Measurements from ENCODE around the gene TFAP2E. TPM values are rescaled to one million over a fixed set of nuclear protein-coding genes. Genes with fewer than 3 reads are reported as not detected.

Gene TFAP2E
- total RNA-seq, 1 experiment from 2014 or later: 3.2 TPM

DNA sequence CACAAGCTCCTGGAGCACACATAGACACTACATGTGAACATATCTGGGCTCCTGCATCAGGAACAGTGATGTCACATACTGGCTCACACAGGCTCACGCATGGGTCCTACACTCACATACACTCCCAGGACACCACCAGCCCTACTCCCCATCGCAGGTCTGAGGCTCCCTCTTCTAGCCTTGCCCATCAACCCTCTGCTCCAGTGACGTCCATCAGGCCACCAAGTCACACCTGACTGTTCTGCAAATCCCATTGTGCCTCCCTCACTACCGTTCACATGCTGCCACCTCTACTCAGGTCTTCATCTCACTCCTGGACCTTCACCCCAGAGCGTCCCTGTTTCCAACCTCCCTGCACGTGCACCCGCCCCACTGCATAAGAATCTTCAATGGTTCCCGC, 18.1 kb downstream of the TFAP2E start:
- CTCF ChIA-PET: no interaction called here
- no peak for DNase-seq (ENCODE audit: low read depth, low spot score)
- BruUV-seq (replicated peaks): no TSS peak

GRCh38 chr1:35592991-35593769, 20.1 kb downstream of the TFAP2E start:
- H3K36me3 ChIP-seq (ENCODE audit: control insufficient read depth, insufficient read depth, low read length): no peaks in the 10 kb centered on the region; the same call in 1 of the 2 replicates
- ChIA-PET CTCF (interaction anchor here (1.6 kb wide), 1 partner anchor 134 kb away, joined by 3 read pairs; no protein-coding TSS in a partner anchor), POLR2A (no interaction called here)
- in situ Hi-C loops (cut with HindIII; ENCODE audit: low pct_unique_long_range_greater_than_20kb, low sequenced_read_pairs) (no loop called here), intact Hi-C loops (cut with micrococcal nuclease; ENCODE audit: unreplicated experiment) (no loop called here)
- H3K4me1 ChIP-seq (ENCODE audit: control insufficient read depth, insufficient read depth, low read length): no peaks in the 10 kb centered on the region
- H3K27ac ChIP-seq (ENCODE audit: low read length): no peak overlapping the region
- BruUV-seq (replicated peaks): no TSS peak
- no peaks in the 10 kb centered on the region for H3K27me3 ChIP-seq (ENCODE audit: control insufficient read depth, insufficient read depth, low read length)
- ATAC-seq (no peak), DNase-seq (ENCODE audit: low read depth, low spot score) (no peak)
- H3K4me3 ChIP-seq (ENCODE audit: low read depth in 2 of 2, low read length in 2 of 2): no peak overlapping the region
- TF ChIP-seq POLR2AphosphoS5 (IDR thresholded peaks at IDR 0.05; ENCODE audit: low read depth, low read length): no peak
- TF ChIP-seq CTCF (IDR thresholded peaks at IDR 0.05): no peak
- TF ChIP-seq SIN3A (IDR thresholded peaks at IDR 0.05; ENCODE audit: borderline replicate concordance, insufficient read depth, low read depth, low read length): no peak
- no peak for TF ChIP-seq TCF7L2 (IDR thresholded peaks at IDR 0.05; ENCODE audit: low read depth, low read length)
- no peak for TF ChIP-seq REST (IDR thresholded peaks at IDR 0.05; ENCODE audit: insufficient read depth in 1 of 2, low read depth in 2 of 2, low read length in 1 of 2)
- H3K9me3 ChIP-seq (ENCODE audit: control insufficient read depth, insufficient read depth, low read depth, low read length): no peaks in the 10 kb centered on the region

More for the DNA sequence above, 18.1 kb downstream of the TFAP2E start:
- Histone ChIP-seq H3K36me3 (ENCODE audit: control insufficient read depth, insufficient read depth, low read length) (no peaks in the 10 kb centered on the region; the same call in 1 of the 2 replicates), H3K27me3 (ENCODE audit: control insufficient read depth, insufficient read depth, low read length) (no peaks in the 10 kb centered on the region), H3K4me3 (ENCODE audit: low read depth in 2 of 2, low read length in 2 of 2) (no peak overlapping the region), H3K4me1 (ENCODE audit: control insufficient read depth, insufficient read depth, low read length) (no peaks in the 10 kb centered on the region), H3K27ac (ENCODE audit: low read length) (no peak overlapping the region), H3K9me3 (ENCODE audit: control insufficient read depth, insufficient read depth, low read depth, low read length) (no peaks in the 10 kb centered on the region)
- POLR2A ChIA-PET: no interaction called here
- TF ChIP-seq SIN3A (IDR thresholded peaks at IDR 0.05; ENCODE audit: borderline replicate concordance, insufficient read depth, low read depth, low read length) (no peak), POLR2AphosphoS5 (IDR thresholded peaks at IDR 0.05; ENCODE audit: low read depth, low read length) (no peak), TCF7L2 (IDR thresholded peaks at IDR 0.05; ENCODE audit: low read depth, low read length) (no peak), CTCF (IDR thresholded peaks at IDR 0.05) (no peak)
- intact Hi-C loops (cut with micrococcal nuclease; ENCODE audit: unreplicated experiment) (no loop called here), in situ Hi-C loops (cut with HindIII; ENCODE audit: low pct_unique_long_range_greater_than_20kb, low sequenced_read_pairs) (no loop called here)
- no peak for ATAC-seq
